Stimulated activated CD8-positive, alpha-beta memory T cell treated with anti-CD3 and anti-CD28 coated beads, Interleukin-15, amount 100 ng/mL, for 1 hour (primary cell): ENCODE results near the gene BCL2.

ENCODE experiments used
- DNase-seq: peaks from one replicate; pipeline ENCODE4 v3.0.0-alpha.2; 2020; ENCODE audit warnings: low read depth

Gene BCL2

DNA sequence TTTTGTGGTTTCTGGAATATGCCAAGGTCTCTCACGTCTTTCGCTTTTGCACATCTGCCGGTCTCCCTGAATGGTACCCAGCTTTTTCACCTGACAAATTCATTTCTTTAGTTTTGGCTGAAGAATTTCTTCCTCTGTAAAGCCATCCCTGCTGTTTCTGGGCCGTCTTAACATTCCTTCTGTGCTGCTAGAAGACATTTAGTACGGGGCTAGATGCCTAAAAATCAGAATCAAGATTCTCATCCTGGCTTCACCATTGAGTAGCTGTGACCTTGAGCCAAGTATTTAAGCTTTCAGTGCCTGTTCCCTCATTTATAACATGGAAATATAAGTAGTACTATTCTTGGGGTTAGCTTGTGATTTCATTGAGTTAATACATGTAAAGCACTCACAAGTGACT is 6.4 kb upstream of the BCL2 start:
- DNase-seq, result no peak

GRCh38 chr18:63325086-63325686 is 5.6 kb upstream of the BCL2 start:
- no peak for DNase-seq

DNA sequence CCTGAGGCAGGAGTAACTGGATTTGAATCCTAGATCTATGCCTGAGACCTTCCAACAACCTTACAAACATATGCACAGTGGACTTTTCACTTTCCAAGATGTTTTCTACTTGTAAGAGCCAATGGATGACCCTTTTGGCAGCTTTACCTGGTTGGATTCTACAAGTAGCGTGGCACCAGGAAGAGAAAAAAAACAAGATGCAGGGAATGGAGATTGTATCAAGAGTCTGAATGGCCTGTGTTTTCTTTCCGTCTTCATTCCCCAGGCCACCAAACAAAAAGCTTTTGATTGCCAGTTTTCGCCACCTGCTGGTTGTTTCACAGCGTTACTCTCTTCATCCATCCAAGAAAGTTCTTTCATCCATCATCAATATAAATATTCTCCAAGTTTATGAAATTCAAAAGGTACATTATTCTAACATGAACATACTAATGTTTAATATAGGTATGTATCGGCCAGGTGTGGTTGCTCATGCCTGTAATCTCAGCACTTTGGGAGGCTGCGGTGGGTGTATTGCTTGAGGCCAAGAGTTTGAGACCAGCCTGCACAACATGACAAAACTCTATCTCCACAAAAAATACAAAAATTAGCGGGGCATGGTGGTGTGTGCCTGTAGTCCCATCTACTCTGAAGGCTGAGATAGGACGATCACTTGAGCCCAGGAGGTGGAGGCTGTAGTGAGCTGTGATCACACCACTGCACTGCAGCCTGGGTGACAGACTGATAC is 3.5 kb upstream of the BCL2 start:
- no peak for DNase-seq

- DNase-seq, result no peak
These were observed 2.6 kb upstream of the BCL2 start for GRCh38 chr18:63322206-63322605.

- no peak for DNase-seq
These were observed 1.7 kb upstream of the BCL2 start for GRCh38 chr18:63321291-63321690.

DNA sequence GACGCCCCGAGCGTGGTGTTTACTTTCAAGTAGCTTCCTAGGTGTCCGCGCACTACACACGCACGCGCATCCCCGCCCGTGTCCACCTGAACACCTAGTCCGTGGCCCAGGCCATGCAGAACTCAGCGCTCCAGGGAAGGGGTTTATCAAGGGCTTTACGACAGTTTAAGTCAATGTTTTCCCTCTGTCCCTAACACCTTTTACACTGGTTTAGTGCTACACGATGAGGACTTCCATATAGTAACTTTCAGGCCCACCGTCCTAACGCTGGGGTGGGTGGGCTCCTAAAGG is 1.4 kb upstream of the BCL2 start:
- DNase-seq, result no peak

DNA sequence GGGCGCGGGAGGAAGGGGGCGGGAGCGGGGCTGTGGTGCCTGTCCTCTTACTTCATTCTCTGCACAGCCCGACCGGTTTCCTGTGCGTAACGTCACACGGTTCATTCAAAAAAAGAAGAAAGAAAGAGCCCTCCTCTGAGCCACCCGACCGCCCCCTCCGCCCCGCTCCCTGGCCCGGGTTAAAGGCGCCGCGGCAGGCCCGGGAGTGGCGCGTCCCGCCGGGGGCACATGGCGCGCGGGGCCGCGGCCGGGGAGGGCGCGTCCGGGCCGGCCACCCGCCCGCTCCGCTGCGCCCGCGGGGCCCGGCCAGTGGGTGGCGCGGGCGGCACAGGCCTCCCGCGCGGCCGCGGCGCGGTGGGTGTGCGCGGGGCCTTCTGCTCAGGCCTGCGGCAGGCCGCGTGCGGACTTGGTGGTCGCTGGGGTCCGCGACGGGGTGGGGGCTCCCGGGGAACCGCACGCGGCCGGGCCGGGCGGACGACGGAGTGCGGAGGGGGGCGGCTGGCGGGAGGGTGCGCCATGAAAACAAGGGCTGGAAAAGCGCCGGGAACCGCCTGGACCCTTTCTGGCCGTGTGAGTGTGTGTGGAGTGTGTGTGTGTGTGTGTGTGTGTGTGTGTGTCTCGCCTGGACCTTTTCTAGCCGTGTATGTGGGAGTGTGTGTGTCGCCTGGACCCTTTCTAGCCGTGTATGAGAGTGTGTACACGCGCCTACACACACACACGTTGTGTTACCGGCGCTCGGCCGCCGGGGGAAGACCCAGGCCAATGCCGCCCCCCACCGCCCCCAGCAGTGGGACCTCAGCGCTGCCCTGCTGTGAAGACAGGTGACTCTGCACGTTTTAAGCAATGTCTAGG is 780 bp upstream of the BCL2 start:
- peak; percentile 73 for DNase-seq

GRCh38 chr18:63318889-63319382 is 633 bp downstream of the BCL2 start:
- no peak for DNase-seq

DNA sequence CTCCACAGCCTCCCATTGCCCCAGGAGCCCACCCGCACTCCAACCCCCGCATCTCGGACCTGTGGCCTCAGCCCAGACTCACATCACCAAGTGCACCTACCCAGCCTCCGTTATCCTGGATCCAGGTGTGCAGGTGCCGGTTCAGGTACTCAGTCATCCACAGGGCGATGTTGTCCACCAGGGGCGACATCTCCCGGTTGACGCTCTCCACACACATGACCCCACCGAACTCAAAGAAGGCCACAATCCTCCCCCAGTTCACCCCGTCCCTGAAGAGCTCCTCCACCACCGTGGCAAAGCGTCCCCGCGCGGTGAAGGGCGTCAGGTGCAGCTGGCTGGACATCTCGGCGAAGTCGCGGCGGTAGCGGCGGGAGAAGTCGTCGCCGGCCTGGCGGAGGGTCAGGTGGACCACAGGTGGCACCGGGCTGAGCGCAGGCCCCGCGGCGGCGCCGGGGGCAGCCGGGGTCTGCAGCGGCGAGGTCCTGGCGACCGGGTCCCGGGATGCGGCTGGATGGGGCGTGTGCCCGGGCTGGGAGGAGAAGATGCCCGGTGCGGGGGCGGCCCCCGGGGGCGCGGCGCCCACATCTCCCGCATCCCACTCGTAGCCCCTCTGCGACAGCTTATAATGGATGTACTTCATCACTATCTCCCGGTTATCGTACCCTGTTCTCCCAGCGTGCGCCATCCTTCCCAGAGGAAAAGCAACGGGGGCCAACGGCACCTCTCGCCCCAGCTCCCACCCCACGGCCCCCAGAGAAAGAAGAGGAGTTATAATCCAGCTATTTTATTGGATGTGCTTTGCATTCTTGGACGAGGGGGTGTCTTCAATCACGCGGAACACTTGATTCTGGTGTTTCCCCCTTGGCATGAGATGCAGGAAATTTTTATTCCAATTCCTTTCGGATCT is 1.3 kb downstream of the BCL2 start:
- peak; percentile 57 for DNase-seq

- DNase-seq, result no peak
These were observed 2.0 kb downstream of the BCL2 start for GRCh38 chr18:63317556-63317946.

DNA sequence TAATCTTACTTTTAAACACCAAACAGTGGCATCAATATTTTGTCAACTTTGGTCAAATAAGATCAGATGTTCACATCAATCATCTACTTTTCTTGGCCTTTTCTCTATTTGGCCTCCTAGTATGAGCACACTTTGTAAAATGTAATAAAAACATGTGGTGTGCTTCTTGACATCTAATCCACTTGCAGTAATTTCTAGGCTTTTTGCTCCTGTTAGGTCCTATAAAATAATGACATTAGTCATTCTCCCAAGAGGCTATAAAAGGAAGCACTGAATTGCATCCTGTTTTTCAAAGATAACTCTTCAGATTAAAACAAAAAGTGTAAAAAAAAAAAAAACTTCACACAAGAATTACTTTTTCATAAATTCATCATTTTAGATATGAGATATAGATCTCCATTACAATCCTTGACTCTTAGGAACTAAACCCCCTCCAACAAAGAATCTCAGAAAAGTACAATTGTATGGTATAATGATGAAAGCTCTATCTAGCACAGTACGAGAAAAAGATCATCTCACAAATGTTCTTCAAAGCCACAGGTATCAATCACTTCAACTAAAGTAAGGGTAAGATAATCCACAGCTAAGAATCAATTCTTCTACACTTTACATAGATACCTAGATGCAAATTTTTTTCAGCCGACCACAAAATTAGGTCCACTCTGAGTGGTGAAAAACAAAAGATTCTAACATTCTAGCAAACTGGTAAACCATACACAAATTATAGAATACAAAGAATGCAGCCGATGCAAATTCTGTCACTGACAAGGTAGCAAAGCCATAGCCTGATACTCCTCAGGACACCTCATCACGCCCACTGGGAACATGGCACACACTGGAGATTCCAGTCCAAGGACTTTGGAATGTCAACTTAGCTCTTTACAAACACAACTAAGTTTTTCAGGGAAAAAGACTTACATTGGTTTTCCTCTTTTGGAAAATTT is 2.7 kb downstream of the BCL2 start:
- DNase-seq, result no peak

- DNase-seq, result no peak
These were observed 3.7 kb downstream of the BCL2 start for GRCh38 chr18:63315876-63316275.

GRCh38 chr18:63315131-63315662 is 4.4 kb downstream of the BCL2 start:
- no peak for DNase-seq

DNA sequence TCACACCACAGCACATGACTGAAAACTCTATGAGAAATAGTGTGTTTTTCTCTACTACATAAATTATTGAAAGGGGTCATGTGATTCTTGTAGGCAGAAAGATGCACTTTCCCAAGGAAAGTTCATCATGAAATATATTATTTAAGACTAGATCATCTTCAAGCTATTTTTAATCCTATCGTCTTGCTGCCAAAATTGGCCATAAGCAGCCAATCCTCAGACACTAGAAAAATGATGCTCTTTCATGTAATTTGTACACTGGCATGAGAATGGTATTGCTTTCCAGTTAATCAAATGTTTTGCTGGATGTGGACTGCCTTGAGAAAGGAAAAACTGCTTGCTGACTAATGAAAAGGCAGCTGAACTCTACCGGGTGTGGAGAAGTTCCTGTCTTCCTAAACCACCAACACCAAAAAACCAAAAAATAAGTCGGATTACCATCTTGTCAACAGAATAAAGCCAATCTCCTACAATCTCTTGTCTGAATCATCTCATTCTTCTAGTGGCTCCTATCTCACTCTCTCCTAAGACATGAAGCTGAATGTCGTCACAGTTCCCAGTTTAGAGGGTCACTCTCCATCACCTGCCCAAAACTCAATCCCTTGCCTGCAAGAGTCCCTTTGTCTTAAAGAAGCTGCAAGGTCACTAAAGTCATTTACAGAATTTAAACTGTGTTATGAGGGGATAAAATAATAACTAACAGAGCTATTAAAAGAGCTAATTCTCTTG is 5.3 kb downstream of the BCL2 start:
- no peak for DNase-seq

- DNase-seq, result no peak
These were observed 6.1 kb downstream of the BCL2 start for GRCh38 chr18:63313396-63313917.

DNA sequence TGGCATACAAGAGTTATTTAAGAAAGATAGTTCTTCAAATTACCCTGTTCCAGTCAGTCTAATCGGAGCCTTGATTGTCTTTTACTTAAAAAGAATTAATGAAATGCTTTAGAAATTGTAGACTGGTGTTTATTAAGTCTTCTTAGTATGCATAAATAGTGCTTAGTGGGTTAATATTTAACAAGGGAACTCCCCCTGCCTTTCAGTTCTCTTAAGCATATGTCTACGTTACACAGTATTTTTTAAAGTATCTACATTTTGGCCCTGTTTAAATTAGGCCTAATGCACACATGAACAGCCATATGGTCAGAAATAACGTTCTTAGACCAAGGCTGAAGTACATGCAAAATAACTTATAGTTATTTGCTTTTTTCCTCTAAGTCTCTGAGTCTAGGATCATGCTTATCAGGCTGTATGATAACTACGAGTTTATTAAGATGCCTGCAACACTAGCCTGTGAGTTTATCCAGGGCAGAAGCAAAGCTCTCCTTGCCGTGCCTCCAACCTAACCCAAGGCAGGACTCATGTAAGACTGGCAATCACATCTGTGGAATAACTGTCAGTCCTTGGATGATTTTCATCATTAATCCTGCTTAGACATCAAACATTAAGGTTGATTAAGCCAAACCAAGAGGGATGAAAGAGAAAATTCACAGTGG is 6.7 kb downstream of the BCL2 start:
- DNase-seq, result no peak

GRCh38 chr18:63312019-63312409 is 7.6 kb downstream of the BCL2 start:
- no peak for DNase-seq

DNA sequence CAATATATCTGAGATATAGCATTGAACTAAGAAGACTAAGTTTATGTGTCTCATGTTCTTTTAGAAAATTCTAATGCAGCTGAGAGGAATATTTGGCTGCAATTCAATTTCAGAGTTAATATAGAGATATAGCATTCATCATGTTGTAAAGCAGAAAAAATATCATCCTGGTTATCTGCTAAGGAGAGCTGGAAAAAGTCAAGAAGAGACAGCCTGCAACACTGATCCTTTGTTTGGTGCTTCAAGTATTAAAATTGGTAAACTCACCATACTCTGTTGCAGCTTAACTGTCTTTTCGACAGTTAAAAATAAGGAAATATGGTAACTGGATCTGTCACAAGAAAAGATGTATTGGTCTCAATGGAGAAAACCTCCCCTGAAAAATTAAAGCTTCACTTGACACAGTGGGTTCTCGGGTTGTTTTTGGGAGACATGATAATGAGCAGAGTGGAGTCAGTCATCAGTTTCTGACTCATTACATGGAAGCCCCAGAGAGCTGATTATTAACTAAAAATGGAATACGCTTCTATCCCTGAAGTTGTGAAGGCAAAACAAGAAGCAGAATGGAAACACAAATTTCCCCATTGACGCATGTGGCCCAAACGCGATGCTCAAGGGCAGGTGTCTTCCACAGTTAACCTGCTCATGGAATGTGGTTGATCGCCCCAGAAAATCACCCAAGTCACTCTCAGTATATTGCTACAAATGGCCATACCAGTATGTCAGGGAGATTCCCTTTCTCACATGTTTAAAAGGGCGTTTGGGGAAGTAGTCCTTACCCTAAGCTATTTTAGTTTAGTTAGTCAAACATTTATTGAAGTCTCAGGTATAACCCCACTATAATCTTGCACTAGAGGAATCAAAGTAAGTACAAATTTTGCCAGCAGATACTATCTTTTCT is 8.2 kb downstream of the BCL2 start:
- DNase-seq, result no peak
